Fibroblast of peridontal ligament (primary cell): ENCODE results near the gene APOBEC3H.
A peak's percentile ranks its signal among the peaks of the same experiment; 100 is the strongest.

Experiments used
- DNase-seq: peaks from one replicate; pipeline ENCODE4 v3.0.0-alpha.2; 2010; ENCODE audit errors: extremely low read depth

The APOBEC3H gene

DNA sequence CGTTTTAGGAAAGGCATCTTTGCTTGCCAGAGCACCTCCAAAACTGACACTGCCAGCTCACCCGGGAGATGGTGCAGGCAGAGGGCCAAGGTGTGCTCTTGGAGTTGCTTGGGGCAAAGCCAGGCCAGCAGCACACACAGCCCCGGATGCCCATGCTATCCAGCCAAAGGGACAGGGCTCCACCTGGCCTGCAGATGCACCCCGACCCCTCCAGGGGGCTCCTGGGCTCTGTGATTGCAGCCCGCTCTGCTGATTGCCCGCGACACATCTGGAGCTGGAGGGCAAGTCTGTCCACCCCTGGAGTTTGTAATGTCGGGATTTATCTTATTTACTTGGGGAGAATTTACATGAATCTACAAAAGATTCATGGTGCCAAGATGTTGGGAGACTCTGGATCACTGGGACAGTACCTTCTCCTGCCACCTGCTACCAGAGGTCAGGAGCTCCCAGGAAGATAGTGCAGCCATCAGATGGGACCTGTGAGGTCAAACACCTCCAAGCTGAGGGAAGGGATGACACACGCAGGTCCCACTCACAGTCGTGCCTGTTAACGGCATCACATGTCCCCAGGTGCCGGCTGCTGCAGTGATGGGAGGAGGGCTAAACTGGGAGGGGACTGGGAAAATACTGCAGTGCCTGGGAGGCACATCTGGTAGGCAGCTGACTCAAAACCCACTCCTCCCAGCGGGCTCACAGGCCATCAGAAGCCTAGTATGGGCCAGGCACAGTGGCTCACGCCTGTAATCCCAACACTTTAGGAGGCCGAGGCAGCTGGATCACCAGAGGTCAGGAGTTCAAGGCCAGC, 38.2 kb downstream of the APOBEC3H start:
- DNase-seq = peak; percentile 16

DNA sequence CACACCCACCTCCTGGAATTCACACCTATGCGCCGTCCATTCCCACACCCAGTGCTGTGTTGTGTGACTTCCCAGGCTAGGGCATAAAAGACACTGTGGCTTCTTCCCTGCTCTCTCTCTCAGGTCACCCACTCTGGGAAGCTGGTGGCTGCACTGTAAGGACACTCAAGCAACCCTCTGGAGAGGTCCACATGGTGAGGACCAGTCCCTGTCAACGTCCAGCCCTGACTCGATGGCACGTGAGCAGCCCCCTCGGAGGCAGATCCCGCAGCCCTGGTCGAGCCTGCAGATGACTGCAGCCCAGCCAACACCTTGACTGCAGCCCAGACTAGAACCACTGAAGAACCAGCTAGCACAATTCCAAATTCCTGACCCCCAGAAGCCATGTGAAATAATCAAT, 39.3 kb downstream of the APOBEC3H start:
- DNase-seq = no peak

DNA sequence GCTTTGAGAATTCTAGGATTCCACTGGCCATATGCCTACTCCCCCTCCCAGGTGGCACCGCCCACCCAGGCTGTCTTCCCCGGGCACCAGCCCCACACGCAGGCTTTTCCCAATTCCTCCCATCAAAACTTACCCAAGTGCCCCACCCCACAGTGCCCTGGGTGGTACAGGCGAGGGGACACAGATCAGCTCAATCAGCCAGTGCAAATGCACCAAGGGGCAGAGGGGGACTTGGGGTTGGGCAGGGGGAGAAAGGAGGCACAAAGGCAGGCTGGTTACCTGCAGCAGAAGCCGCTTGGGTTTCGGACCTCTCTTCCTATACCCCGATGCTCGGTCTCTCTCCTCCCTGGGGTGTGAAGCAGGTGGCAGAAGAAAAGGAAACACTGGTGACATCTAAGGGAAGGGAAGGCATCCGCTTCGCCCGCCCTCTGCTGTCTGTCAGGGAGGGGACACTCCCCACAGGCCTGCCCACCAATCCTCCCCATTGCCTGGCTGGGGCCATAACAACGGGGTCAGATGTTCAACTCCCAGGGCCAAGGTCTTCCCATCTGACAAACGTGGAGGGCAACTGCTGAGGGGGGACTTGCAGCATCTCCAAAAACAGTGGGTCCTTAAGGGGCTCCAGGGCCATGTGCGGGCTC, 41.4 kb downstream of the APOBEC3H start:
- DNase-seq = no peak

DNA sequence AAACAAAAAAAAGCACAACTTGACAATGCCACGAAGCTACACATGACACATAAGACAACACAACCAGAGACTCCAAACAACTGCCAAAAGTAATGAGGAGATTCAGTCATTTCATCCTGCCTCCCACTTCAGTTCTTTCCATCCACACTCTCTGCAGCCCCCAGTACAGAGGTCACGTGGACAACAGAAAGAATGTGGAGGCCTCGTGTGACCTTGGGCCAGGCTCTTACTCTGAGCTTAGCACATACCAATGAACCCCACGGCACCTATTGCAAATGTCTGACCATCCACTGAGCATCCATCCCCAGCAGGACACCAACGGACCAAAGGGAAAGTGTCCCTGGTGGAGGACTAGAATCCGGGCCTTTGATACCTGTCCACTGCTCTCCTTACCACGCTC, 42.9 kb downstream of the APOBEC3H start:
- DNase-seq = no peak

DNA sequence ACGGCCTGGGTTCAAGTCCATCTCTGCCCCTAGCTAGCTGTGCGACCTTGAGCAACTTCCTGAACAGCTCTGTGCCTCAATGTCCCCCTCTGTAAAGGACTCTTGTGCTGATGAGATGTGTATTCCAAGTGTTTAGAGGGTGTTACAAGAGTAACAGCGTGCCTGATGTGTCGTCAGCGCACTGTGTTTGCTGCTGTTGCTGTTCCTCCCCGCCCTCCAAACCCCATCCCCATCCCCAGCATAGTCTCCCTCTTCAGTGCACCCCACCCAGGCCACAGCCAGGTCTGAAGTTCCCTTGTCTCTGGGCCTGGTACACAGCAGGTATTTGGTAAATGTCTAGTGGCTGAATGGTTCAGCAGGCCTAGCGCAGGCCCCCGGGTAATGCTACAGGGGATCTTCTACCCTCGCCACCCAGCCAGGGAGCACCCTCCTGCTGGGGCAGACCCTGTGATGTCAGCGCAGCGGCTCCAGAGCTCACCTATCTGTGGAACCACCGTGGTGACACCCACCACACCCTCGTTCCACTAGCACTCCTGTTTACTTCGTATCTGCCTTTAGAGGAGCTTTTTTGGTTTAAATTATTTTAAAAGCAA, 45.1 kb downstream of the APOBEC3H start:
- DNase-seq = no peak

DNA sequence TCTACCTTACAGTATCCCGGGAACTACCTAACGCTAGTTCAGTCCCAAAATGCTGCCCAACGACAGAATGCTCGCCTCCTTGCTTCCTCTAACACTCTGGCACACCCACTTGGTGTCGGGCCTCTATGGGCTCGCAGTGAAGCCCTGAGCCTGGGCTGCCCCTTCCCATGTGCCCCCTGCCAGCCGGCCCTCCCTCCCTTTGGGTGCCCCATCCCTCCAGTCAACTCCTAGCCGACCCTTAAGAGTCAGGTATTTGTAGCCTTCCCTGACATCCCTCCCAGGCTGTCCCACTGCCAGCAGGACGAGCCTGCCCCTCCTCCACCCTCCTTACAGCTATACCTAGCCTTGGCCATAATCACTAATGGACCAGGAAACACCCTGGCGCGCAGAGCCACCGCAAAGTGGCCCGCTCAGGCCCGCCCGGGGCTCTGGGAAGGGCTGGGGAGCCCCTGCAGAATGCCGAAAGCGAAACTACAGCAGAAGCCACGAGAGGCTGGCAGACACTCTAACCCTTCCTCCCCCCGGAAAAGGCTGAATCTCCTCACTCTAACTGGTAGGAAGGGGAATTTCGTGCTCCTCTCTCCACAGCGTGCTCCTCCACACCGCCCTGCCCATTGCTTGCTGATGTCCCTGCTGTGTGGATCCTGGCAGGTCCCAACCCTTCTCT, 47.2 kb downstream of the APOBEC3H start:
- peak; percentile 58 for DNase-seq

DNA sequence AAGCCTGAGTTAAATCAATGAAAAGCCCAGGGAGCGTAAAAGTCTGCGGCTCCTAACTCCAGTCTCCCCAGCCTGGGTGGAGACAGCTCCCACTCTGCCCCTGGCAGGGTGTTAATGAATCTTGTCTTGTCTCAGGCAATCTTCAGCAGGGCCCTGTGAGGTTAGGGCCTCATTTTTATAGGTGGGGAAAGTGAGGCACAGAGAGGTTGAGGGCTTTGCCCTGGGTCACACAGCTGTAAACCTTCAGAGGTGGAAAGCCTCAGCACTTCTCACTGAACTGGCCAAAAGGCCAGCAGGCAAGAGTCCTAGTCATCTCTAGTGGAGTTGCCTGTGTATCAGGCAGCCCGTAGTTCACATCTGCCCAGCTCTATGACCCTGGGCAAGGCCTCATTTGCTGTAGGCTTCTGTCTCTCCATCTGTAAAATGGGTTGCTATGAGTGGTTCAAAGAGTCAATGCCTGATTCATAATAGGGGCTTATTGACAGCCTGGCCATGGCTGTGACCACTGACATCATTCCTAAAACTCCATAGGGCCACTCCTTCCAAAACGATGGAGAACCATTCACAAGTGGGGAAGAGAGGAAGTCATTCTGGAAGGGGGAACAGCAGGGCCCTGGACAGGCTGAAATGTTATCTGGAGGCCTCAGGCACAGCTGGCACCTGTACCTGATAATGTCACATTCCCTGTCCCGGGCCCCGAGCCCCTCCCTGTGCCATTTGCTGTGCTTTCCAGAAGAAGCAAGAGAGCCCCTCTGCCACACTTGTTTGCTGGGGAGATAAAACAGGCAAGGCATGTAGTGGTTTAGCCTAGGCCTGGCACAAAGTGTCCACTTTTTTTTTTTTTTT, 49.4 kb downstream of the APOBEC3H start:
- no peak for DNase-seq

DNA sequence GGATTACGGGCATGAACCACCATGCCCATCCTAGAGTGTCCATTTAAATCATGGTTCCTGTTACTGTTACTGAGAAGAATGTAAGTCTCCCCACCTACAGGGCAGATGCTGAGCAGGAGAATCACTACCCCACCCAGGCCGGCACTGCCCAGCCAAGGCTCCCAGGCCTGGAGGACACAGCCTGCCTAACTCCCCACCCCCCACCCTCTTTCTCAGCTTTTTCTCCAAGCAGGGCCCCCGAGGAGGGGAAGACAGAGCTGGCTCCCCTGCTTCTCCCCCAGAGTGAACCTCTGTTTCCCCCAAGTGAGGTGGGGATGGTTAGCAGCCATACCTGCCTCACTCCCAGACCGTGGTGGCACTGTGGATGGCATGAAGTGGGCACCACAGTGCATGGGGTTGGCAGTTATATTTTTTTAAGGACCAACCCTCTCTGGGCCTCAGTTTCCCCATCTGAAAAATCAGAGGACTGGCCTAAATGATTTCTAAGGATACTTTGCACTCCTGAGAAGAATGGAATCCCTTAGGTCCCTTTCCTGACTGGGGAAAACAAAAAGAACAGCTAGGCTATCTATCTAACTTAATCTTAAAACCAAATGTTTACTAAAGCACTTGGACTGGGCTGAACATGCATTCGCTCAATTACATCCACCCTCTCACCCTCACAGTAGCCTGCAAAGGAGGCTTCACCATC, 50.4 kb downstream of the APOBEC3H start:
- DNase-seq = no peak

DNA sequence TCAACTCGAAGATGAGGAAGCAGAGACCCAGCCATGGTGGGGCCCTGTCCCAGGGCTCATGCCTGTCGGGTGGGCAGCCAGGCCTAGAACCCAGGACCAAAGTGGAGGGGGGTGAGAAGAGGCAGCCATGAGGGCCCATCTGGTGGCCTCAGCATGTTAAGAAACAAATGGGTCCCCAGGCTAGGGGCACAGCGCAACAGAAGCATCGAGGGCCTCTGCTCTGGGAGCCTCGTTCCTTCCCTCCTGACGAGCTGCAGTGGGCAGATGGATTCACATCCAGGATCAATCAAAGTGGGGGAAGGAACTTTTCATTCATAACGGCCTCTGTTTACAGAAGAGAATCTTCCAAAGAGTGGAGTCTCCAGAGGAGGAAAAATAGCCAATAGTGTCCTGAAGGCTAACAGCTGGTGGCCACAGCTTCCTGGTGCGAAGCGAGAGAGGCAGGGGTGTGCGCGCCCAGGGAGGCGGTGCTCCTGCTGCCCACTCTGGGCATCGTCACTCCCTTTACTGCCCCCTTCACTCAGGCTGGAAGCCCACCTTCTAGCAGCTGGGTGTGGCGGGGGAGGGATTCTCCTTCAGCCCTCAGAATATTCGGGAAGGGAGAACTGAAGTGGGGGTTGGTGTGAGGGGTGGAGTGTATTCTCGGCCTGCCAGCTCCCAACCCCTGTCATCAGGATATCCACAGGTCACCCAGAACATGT, 51.1 kb downstream of the APOBEC3H start:
- DNase-seq = no peak

DNA sequence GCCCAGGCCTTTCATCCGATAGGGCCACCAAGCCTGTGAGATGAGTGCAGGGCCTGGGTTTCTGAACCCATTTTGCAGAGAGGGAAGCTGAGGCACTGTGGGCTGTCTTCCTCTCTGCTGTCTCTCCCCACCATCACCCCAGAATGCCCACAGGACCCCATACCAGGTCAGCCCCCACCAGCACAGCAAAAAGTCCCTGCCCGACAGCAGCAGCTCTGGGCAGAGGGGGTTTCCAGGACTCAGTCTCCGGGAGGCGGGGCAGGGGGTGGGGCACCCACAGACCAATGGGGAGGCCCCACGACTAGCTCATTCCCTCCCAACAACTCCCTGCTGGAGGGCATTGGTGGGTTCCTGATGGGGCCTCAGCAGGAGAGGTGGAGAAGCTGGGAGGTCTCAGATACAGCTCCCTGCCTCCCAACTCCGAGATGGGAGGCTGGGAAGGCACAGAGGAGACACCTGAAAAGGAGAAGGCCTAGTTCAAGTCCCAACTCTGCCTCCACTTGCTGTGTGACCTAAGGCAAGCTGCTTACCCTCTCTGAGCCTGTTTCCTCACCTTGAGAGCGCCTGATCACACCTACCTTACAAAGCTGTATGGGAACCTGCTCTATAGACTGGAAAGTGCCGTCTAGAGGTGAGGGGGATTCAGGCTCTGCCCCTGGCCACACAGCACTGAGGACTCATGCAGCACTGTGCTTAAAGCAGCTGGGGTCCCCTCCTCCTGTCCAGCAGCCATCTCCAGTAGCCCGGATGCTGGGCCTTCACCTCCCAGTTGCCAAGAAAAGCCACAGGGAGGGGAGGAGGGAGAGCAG, 51.9 kb downstream of the APOBEC3H start:
- no peak for DNase-seq

DNA sequence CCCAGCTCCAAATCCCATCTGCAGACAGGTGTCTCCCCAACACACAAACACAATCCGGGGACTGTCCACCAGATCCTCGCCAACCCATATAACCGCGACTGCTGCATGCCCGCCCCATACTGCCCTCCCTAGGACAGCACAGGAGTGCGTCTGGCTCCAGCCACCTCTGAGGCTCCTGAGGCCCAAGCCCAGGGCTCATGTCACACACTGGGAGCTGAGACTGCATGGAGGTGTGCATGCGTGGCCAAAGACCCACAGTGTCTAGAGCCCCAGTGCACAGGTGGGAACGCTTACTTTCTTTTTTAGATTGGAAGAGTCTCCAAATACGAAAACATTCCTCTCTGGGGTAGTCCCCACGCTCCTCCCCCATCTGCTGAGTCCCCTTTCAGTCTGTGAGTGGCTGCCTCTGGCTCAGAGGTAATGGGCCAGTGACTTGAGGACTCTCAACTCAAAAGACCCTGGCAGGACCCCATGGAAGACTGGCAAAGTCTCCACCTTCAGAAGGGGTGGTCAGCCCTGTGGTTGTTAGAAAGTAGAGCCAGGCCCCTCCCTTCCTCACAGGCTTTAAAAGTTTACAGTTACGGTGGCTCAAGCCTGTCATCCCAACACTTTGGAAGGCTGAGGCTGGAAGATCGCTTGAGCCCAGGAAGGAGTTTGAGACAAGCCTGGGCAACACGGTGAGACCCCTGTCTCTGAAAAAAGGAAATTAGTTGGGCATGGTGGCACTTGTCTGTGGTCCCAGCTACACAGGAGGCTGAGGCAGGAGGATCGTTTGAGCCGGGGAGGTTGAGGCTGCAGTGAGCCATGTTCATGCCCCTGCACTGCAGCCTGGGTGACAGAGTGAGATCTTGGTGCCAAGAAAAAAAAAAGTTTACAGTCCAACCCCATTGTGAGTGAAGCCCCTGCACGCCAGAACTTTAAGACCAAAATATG, 53.1 kb downstream of the APOBEC3H start:
- no peak for DNase-seq

DNA sequence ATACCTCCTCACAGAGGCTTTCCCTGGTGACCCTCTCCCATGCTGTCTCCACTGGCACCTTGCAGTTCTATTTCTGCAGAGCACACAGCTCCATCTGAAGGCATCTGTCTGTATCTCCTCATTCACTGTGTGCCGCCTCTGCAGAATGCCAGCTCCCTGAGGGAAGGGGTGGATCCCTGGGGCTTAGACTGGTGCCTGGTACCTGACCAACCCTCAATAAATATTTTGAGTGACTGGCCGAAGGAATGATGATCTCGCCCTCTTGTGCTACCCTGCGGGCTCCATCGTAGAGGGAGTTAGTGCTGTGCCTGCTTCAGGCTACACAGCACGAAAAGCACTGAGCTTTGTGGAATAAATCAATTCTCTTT, 53.8 kb downstream of the APOBEC3H start:
- no peak for DNase-seq

DNA sequence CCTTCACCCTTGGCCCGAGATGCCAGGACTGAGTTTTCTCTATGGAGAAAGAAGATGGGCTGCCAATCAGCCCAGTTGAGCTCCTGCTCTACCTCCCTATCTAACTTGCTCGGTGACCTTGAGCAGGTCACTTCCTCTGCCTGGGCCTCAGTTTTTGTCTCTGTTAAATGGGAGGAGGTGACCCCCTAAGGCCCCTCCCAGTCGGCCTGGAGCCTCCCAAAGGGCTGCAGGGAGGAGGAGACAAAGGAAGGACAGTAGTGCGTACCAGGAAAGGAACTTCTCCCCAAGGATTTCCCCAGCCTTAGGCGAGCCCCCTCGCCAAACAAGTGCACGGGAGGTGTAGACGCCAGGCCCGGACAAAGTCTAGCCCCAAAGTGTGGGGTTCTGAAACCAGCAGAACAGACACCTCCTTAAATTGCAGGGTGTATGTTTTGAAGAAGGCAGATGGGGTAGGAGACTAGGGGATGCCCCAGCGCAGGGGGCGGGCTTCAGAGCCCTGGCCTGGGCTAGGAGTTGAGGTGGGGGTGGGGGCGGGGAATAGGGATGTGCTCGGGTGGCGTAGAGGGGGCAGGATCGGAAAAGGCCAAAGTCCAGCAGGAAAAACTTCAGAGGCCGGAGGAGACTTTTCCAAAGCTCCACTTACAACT, 54.4 kb downstream of the APOBEC3H start:
- no peak for DNase-seq

DNA sequence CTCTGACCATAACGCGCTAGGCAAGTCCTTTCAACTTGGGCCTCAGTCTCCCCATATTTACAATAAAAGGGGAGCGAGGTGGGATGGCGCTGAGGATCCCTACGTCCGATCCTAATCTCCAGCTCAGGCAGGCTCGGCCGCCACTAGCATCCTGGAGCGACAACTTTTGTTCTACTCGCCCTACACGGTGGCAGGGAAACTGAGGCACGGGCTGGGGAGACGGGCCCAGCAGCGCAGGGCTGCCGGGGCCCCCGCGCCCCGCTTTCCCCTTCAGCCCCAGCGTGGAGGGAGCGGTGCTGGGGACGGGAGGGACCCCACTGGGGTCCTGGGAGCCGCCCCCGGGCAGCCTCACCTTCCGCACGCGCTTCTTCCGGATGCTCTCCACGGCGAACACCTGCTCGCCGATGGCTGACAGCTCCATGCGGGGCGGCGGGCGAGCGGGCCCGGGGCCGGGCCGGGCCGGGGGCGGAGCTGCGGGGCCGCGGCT, 55.0 kb downstream of the APOBEC3H start:
- DNase-seq = no peak

DNA sequence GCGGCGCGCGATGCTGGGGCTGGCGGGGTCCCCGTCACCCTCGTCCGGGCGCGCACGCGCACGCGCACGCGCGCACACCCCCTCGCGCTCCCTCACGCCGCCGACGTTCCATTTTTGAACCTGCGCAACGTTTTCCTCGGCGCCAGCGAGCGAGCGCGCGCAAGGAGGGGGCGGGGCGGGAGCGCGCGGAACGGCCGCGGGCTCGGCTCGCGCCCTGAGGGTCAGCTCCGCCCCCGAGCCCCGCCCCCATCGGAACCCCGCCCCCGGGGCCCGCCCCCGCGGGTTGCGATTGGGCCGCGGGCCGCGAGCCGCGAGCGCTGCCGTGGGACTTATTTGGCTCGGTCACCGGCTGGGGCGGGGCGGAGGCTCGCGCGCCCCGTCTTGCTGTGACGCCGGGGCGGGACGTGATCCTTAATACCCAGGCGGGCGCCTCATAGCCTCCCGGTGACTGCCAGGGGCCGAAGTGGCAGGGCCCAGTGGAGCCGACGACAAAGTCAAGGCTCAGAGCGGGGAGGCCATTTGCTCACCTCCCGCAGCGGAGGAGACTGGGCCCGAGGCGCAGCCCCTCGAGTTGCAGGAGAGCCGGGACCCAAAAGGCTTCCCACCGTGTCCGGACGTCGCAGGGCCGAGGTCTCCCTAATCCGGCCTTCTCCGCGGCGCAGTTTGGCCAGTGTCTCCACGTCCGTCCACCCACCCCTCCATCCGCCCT, 55.6 kb downstream of the APOBEC3H start, which contains the start of gene CBX7:
CBX7 (minus strand) TSS at position 170 of the 709 bp plus-strand sequence. CDS start 236 bp downstream, outside the sequence.
- DNase-seq = peak; percentile 68

DNA sequence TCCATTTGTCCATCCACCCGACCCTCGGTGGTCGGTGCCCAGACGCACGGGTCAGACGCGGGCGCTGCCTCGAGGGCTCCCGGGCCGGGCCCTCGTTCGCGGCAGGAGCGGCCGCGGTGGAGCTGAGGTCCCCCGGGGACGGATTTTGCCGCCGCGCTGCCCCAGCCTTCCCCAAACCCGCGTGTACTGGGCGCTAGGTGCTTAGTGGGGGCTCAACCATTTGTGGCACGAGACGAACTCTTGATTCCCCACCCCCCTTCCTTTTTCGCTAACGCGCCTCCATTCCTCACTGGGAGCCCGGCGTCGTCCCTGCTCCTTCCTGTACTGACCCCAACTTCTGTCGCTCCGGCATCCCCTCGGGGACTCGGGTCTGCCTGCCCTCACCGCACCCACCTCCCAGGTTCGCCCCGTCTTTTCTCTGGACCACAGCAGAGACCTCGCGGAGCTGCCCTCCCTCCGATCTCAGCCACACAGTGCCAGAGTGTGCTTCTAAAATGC, 56.2 kb downstream of the APOBEC3H start:
- no peak for DNase-seq
